ENCODE measurements around the gene KIR2DL4.

GRCh38 chr19:54806516-54806838, 3.1 kb downstream of the KIR2DL4 start:
- TF ChIP-seq CTCF (conservative IDR thresholded peaks at IDR 0.05; ENCODE audit: low read length): no peak
- no peak for TF ChIP-seq EZH2phosphoT487 (IDR thresholded peaks at IDR 0.05; ENCODE audit: borderline replicate concordance, low read depth, low read length)

All from OCI-LY7 (cell line).